Astrocyte (in vitro differentiated cells and primary cell): ENCODE measurements around the gene UBE2U.

Experiments used
- CTCF ChIP-seq: IDR thresholded peaks from 2 replicates; pipeline ENCODE4 v1.5.1; 2011; ENCODE audit warnings: low read depth, mild to moderate bottlenecking, inconsistent platforms, low read length, moderate library complexity; ENCODE audit not compliant: insufficient read depth
- EZH2 ChIP-seq: IDR thresholded peaks from 2 replicates; pipeline ENCODE4 v1.6.1; 2012; ENCODE audit warnings: mild to moderate bottlenecking, low read length, inconsistent platforms; ENCODE audit not compliant: insufficient read depth

GRCh38 chr1:64184003-64184440 is 19.4 kb upstream of the UBE2U start:
- TF ChIP-seq CTCF (no peak), EZH2 (no peak)
